NB4 (cell line): Measurements from ENCODE around the gene FAR2.
"Not testable (repeated sequence)": the region's sequence is repeated elsewhere in the genome, so short reads cannot be mapped to it uniquely, and the experiment has no call there.

ENCODE experiments used
- DNase-seq: peaks from one replicate; pipeline ENCODE4 v3.0.0; 2010; ENCODE audit warnings: low read depth
- H3K4me3 ChIP-seq: one replicate; pipeline ENCODE4 v1.5.1; 2011; ENCODE audit warnings: mild to moderate bottlenecking, low read depth, low read length, moderate library complexity
- MYC ChIP-seq: IDR thresholded peaks from 2 replicates; pipeline ENCODE4 v1.6.1; 2011; ENCODE audit warnings: low read depth, low read length
- POLR2A ChIP-seq: IDR thresholded peaks from 2 replicates; pipeline ENCODE4 v1.6.1; 2011; ENCODE audit warnings: mild to moderate bottlenecking; ENCODE audit not compliant: insufficient read length; ENCODE audit errors: extremely low read depth
- TF ChIP-seq, protein P1 (sequence below): IDR thresholded peaks from 2 replicates; pipeline ENCODE4 v1.6.1; 2011; ENCODE audit warnings: low read depth, low read length
- TF ChIP-seq, protein P2 (sequence below): IDR thresholded peaks from one replicate; pipeline ENCODE4 v1.5.1; 2012; ENCODE audit warnings: low read depth, low read length

The FAR2 gene

DNA sequence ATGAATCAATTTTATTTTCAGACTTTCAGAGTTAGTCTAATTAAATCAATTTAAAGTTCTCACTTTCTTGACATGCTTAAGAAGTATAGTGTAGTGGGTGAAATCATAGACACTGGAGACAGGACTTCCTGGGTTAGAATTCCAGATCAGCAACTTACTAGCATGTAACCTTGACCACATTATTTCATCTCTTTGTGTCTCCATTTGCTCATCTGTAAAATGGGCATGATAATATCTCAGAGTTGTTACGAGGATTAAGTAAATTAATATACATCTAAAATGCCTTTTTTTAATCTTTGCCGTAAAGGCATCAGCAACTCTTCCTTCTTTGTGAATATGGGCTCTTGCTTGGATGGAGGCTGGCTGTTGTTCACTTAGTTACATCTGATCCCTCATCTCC is 233.2 kb downstream of the FAR2 start:
- no peak for DNase-seq
- no peak overlapping the region for H3K4me3 ChIP-seq
- no peak for TF ChIP-seq MYC
- TF ChIP-seq POLR2A: no peak
- TF ChIP-seq, protein P1, sequence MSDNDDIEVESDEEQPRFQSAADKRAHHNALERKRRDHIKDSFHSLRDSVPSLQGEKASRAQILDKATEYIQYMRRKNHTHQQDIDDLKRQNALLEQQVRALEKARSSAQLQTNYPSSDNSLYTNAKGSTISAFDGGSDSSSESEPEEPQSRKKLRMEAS: no peak
- TF ChIP-seq, protein P2, sequence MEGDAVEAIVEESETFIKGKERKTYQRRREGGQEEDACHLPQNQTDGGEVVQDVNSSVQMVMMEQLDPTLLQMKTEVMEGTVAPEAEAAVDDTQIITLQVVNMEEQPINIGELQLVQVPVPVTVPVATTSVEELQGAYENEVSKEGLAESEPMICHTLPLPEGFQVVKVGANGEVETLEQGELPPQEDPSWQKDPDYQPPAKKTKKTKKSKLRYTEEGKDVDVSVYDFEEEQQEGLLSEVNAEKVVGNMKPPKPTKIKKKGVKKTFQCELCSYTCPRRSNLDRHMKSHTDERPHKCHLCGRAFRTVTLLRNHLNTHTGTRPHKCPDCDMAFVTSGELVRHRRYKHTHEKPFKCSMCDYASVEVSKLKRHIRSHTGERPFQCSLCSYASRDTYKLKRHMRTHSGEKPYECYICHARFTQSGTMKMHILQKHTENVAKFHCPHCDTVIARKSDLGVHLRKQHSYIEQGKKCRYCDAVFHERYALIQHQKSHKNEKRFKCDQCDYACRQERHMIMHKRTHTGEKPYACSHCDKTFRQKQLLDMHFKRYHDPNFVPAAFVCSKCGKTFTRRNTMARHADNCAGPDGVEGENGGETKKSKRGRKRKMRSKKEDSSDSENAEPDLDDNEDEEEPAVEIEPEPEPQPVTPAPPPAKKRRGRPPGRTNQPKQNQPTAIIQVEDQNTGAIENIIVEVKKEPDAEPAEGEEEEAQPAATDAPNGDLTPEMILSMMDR: no peak

DNA sequence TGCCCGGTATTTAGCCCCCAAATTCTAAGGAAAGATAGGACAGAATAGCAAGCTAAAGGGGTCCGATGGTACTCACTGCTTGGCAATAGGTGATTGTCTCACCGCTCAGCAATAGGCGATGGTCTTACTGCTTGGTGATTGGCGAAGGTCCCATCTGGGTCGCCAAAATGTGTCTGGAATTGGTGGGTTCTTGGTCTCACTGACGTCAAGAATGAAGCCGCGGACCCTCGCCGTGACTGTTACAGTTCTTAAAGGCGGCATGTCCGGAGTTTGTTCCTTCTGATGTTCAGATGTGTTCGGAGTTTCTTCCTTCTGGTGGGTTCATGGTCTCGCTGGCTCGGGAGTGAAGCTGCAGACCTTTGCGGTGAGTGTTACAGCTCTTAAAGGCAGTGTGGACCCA is 236.1 kb downstream of the FAR2 start:
- not testable (repeated sequence) for H3K4me3 ChIP-seq, DNase-seq
